SH-SY5Y (cell line): ENCODE data around the gene SERINC3.

Experiments used
- GATA2 ChIP-seq: IDR thresholded peaks from 2 replicates; pipeline ENCODE4 v1.6.1; 2011; ENCODE audit warnings: mild to moderate bottlenecking, low read depth, low read length
- GATA3 ChIP-seq: IDR thresholded peaks from 2 replicates; pipeline ENCODE4 v1.6.1; 2011; ENCODE audit warnings: low read depth, mild to moderate bottlenecking, low read length, moderate library complexity

Gene SERINC3

GRCh38 chr20:44516491-44516890 is 5.4 kb downstream of the SERINC3 start:
- TF ChIP-seq GATA3 (no peak), GATA2 (no peak)

DNA sequence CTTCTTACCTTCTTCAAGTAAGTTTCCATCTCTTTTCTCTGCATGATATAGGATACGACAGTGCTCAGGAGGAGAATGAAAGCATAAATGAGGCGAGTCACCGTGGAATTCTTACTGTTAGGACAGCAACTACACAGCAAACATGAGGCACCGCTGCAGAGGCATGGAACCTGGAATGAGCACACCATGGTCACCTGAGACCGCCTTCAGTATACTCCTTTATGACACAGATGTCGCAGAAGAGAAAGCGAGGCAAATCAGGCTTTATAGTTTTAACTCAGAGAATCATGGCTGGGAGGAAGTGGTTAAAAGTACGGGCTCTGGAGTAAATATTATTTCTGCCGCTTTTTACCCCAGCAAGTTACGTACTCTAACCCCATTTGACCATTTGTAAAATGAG is 8.0 kb downstream of the SERINC3 start:
- TF ChIP-seq GATA2 (no peak), GATA3 (no peak)

DNA sequence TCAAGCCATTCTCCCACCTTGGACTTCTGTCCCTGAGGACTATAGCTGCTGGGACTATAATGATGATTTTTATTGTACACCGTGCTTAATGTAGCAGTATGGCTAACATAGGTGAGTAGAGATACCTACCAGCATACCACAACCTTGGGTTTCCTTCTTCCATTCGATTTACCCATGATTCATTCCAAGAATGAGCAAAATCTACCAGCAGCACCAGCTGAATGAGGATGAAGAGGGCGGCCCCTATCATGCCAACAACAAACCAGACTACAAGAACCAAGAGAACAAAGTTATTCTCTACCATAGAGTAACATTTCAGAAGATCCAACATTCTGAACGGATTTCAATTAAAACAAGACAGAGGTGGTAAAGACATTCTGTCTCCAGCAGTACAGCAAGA is 12.1 kb downstream of the SERINC3 start:
- TF ChIP-seq GATA2 (no peak), GATA3 (no peak)

DNA sequence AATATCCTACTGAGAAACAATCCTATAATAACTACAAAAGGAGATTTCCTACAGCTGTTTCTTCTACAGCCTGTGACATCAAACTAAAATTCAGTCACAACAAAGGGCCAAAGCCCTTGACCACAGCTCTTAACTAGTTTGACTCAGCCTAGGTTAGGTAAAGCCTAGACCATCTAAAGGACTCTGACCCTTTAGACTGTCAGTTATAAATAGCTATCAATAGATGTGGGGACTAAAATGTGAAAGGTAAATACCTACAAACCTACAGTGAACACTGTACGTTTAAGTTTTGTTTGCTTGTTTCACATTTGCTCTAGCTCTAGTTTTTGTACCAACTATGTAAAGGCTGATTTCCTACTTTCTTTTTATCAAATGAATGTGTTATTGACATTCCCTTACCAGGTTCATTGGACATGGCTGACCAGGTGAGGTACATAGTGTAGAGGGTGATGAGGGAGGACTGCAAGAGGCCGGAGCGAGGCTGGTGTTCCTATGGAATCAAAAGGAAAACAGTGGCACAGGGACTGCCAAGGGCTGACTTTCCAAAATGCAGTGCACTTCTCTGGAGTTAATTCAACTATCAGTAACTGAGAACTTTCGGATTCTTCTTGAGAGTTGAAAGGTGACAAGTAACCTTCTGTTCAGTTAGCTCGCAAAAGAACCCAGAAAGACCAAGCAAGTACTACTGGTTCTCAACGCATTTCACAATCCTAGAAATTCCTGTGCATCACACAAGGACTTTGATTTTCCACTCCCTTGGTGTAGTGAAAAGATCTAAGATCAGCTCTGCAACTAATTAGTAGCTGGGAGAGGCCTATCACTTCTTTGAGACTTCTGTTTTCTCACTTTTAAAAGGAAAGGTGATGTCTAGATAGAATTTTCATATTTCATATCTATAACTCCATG is 17.2 kb downstream of the SERINC3 start:
- TF ChIP-seq GATA2 (no peak), GATA3 (no peak)

- no peak for TF ChIP-seq GATA3
- TF ChIP-seq GATA2 = no peak
These were observed 18.9 kb downstream of the SERINC3 start for GRCh38 chr20:44502968-44503367.

GRCh38 chr20:44501448-44501847 is 20.4 kb downstream of the SERINC3 start:
- no peak for TF ChIP-seq GATA2

DNA sequence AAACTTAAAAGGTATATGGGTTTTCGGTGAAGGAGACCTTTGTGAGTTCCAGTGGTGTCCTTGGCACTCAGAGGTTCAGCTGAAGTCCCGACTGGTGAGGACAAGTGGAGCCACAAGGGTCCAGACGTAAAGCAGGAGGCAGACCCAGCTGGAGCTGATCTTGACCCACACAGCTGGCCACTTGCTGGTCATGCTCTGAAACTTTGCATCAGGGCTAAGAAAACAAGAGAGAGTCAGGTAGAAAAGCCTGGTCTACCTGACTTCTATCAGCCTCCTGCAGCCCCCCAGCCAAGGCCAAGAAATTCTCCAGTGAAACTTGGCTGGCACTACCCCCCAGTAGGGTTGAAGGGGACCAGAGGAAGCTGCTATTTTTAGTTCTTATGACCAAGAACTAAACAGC is 21.6 kb downstream of the SERINC3 start:
- TF ChIP-seq GATA3 (no peak), GATA2 (no peak)

- TF ChIP-seq GATA3 (no peak), GATA2 (no peak)
These were observed 24.1 kb downstream of the SERINC3 start for GRCh38 chr20:44497761-44498160.

- TF ChIP-seq GATA3 (no peak), GATA2 (no peak)
These were observed 24.9 kb downstream of the SERINC3 start for GRCh38 chr20:44496976-44497375.

GRCh38 chr20:44495802-44496481 is 25.9 kb downstream of the SERINC3 start:
- TF ChIP-seq GATA3 (no peak), GATA2 (no peak)

- TF ChIP-seq GATA3 (no peak), GATA2 (no peak)
These were observed 26.6 kb downstream of the SERINC3 start for GRCh38 chr20:44495257-44495656.

- TF ChIP-seq GATA3 (no peak), GATA2 (no peak)
These were observed 27.2 kb downstream of the SERINC3 start for GRCh38 chr20:44494681-44495080.

- TF ChIP-seq GATA2 (no peak), GATA3 (no peak)
These were observed 27.6 kb downstream of the SERINC3 start for GRCh38 chr20:44494266-44494665.

GRCh38 chr20:44491635-44492395 is 30.1 kb downstream of the SERINC3 start:
- TF ChIP-seq GATA3 (no peak), GATA2 (no peak)
